HEK293T (cell line): ENCODE data around the gene TJP3.

Experiments used
- CTBP1 ChIP-seq: fragments of 450-650 bp; IDR thresholded peaks from 2 replicates; pipeline ENCODE4 v1.6.1; 2016; ENCODE audit warnings: borderline replicate concordance
- FOXK2 ChIP-seq: fragments of 450-650 bp; IDR thresholded peaks from 2 replicates; pipeline ENCODE4 v1.6.1; 2016; ENCODE audit warnings: mild to moderate bottlenecking
- FOXM1 ChIP-seq: fragments of 450-650 bp; IDR thresholded peaks from 2 replicates; pipeline ENCODE4 v1.6.1; 2017; ENCODE audit warnings: mild to moderate bottlenecking, borderline replicate concordance
- HDGF ChIP-seq: fragments of 450-650 bp; IDR thresholded peaks from 2 replicates; pipeline ENCODE4 v1.6.1; 2017; ENCODE audit warnings: antibody characterized with exemption, borderline replicate concordance
- L3MBTL2 ChIP-seq: fragments of 450-650 bp; conservative IDR thresholded peaks from 2 replicates; pipeline ENCODE4 v1.6.1; 2016; ENCODE audit warnings: mild to moderate bottlenecking
- LEF1 ChIP-seq: fragments of 450-650 bp; IDR thresholded peaks from 2 replicates; pipeline ENCODE4 v1.6.1; 2017; ENCODE audit warnings: mild to moderate bottlenecking, borderline replicate concordance
- SP1 ChIP-seq: fragments of 450-650 bp; IDR thresholded peaks from 2 replicates; pipeline ENCODE4 v1.6.1; 2017
- ZNF384 ChIP-seq: fragments of 450-650 bp; IDR thresholded peaks from 2 replicates; pipeline ENCODE4 v1.6.1; 2016
- TF ChIP-seq, protein P1 (sequence below): fragments of 450-650 bp; IDR thresholded peaks from 2 replicates; pipeline ENCODE4 v1.6.1; 2016

DNA sequence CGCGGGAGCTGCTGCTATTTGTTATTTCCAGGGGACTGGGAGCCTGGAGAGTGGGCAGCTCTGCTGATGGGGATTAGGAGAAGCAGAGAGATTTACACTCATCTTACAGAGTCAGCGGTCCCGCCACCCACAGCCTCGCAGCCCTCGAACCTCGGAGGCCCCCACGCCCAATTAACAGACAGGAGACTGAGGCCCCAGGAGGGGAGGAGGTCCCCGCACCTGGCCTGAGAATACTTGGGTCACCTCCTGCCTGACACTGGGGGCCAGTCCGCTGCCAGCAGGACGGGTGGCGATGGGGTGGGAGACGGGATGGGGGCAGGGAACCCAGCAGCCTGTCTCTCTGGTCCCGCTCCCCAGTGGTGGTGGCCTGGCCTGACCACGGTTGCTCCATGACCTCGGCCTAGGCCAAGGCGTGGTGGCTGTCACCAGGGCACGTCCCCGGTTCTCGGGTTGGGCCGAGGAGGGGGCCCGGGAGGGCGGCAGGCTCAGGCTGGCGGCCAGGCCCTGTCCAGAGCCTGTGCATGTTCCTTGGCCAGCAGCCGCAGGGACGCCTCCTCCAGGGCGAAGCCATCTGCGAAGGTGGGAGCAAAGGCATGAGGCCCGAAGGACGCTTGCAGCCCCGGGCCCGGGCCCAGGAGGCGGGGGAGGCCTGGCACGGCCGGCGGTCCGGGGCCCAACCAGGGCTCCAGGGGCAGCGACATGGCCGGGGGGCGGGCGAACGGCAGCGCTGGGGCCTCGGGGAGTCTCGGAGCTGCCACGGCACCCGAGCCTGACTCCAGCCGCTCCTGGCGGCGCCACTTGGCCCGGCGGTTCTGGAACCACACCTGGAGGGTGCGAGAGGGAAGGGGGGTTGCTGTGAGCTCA is 62.2 kb downstream of the TJP3 start:
- TF ChIP-seq FOXM1 (no peak), HDGF (no peak), FOXK2 (no peak), SP1 (no peak), ZNF384 (no peak), LEF1 (no peak), CTBP1 (no peak), L3MBTL2 (no peak)
- TF ChIP-seq, protein P1, sequence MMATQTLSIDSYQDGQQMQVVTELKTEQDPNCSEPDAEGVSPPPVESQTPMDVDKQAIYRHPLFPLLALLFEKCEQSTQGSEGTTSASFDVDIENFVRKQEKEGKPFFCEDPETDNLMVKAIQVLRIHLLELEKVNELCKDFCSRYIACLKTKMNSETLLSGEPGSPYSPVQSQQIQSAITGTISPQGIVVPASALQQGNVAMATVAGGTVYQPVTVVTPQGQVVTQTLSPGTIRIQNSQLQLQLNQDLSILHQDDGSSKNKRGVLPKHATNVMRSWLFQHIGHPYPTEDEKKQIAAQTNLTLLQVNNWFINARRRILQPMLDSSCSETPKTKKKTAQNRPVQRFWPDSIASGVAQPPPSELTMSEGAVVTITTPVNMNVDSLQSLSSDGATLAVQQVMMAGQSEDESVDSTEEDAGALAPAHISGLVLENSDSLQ, result no peak
